Measurements from ENCODE around the gene TMPRSS4. TPM values are rescaled to one million over a fixed set of nuclear protein-coding genes. Genes with fewer than 3 reads are reported as not detected.

TMPRSS4 gene
- total RNA-seq, 1 donor, result not detected

DNA sequence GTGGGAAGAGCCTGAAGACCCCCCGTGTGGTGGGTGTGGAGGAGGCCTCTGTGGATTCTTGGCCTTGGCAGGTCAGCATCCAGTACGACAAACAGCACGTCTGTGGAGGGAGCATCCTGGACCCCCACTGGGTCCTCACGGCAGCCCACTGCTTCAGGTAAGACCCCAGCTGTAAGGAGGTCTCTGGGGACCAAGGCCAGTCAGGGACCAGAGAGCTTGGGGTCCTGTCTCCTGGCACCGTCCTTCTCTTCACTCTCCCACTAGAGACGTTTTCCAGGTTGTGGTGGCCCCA, 34.8 kb downstream of the TMPRSS4 start:
- H3K4me3 ChIP-seq (ENCODE audit: low read depth, low read length), result no peak overlapping the region
- no peak for DNase-seq (ENCODE audit: low read depth)
- no peak for TF ChIP-seq CTCF (IDR thresholded peaks at IDR 0.05; ENCODE audit: insufficient read depth, low read depth, low read length)

DNA sequence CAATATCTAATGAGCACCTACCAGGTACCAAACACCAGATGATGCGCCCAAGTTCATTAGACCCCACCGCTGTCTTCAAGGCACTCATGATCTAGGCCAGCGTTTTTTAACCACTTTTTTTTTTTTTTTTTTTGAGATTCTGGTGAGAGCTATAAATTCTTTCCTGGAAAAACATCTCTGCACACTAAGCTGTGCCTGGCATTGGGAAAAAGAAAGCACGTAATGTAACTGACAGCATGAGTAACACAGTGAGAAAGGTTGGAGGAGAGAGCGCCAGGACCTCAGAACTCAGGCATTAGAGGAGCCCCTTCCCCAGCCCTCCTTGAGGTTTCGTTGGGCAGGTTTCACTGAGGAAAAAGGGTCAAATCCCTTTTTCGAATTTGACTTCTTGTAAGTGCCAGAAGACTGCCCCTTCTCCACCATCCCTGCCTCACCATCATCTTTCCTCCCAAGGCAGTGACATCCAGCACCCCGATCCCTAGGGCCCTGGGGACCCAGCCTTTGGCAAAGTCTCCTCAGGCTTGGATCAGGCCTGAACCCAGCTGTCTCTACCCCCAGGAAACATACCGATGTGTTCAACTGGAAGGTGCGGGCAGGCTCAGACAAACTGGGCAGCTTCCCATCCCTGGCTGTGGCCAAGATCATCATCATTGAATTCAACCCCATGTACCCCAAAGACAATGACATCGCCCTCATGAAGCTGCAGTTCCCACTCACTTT, 36.0 kb downstream of the TMPRSS4 start:
- H3K4me3 ChIP-seq (ENCODE audit: low read depth, low read length), result no peak overlapping the region
- no peak for DNase-seq (ENCODE audit: low read depth)
- TF ChIP-seq CTCF (IDR thresholded peaks at IDR 0.05; ENCODE audit: insufficient read depth, low read depth, low read length), result no peak

GRCh38 chr11:118114266-118114665, 37.4 kb downstream of the TMPRSS4 start:
- no peak for TF ChIP-seq CTCF (IDR thresholded peaks at IDR 0.05; ENCODE audit: insufficient read depth, low read depth, low read length)
- no peak overlapping the region for H3K4me3 ChIP-seq (ENCODE audit: low read depth, low read length)
- DNase-seq (ENCODE audit: low read depth), result no peak

DNA sequence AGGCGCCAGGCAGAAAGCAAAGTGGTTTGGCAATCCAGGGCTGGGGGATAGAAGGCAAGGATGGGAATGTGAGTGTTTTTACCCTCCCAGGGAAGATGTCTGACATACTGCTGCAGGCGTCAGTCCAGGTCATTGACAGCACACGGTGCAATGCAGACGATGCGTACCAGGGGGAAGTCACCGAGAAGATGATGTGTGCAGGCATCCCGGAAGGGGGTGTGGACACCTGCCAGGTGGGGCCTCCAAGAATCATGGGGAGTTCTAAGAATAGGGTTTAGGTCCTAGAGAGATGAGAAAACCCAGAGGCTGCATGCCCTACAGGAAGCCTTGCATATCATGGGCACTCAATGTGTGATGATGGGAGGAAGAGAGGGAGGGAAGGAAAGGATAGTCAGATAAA, 38.2 kb downstream of the TMPRSS4 start:
- TF ChIP-seq CTCF (IDR thresholded peaks at IDR 0.05; ENCODE audit: insufficient read depth, low read depth, low read length), result no peak

GRCh38 chr11:118117790-118118601, 41.1 kb downstream of the TMPRSS4 start:
- no peak for DNase-seq (ENCODE audit: low read depth)
- H3K4me3 ChIP-seq (ENCODE audit: low read depth, low read length), result no peak overlapping the region

More for the DNA sequence above, 38.2 kb downstream of the TMPRSS4 start:
- H3K4me3 ChIP-seq (ENCODE audit: low read depth, low read length), result no peak overlapping the region
- no peak for DNase-seq (ENCODE audit: low read depth)

GRCh38 chr11:118120793-118121192, 43.9 kb downstream of the TMPRSS4 start:
- DNase-seq (ENCODE audit: low read depth), result no peak
- H3K4me3 ChIP-seq (ENCODE audit: low read depth, low read length), result no peak overlapping the region
- no peak for TF ChIP-seq CTCF (IDR thresholded peaks at IDR 0.05; ENCODE audit: insufficient read depth, low read depth, low read length)

More at GRCh38 chr11:118117790-118118601, 41.1 kb downstream of the TMPRSS4 start:
- no peak for TF ChIP-seq CTCF (IDR thresholded peaks at IDR 0.05; ENCODE audit: insufficient read depth, low read depth, low read length)

Measured in fibroblast of villous mesenchyme (primary cell).